Uterus (tissue), 2 donors: ENCODE measurements around the gene TADA1.

Experiments
- POLR2A ChIP-seq, 2 donors: fragments of 450-650 bp; IDR thresholded peaks; one replicate each; pipeline ENCODE4 v1.6.1; 2016; ENCODE audit warnings: antibody characterized with exemption in 2 of 2, mild to moderate bottlenecking in 1 of 2, moderate library complexity in 1 of 2
- TF ChIP-seq, protein P1 (sequence below), 4 experiments: fragments of 200-600 bp in 2 of 4; fragments of 450-650 bp in 2 of 4; sonication (generic) in 2 of 4; IDR thresholded peaks; one replicate each; pipeline ENCODE4 v1.5.1; 2016 to 2019; ENCODE audit warnings: antibody characterized with exemption in 4 of 4, mild to moderate bottlenecking in 2 of 4, moderate library complexity in 1 of 4

DNA sequence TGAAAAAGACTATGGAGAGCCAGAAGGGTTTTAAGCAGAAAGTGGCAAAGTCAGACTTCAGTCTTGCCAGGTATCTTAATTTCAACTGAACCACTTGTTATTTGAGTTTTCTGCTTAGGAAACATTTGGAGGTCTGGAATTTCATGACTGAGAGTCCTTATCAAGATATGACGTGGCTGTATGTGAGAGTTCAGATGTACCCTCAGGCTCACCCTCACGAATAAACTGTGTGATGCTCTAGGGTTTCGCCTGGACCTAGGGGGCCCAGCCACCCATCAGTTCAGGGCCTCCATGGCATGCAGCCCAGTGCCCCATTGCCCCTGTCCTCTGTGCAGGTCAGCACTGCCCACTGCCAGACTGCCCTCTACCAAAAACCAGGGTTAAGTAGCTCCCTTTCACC is 30.6 kb upstream of the TADA1 start:
- TF ChIP-seq, protein P1, sequence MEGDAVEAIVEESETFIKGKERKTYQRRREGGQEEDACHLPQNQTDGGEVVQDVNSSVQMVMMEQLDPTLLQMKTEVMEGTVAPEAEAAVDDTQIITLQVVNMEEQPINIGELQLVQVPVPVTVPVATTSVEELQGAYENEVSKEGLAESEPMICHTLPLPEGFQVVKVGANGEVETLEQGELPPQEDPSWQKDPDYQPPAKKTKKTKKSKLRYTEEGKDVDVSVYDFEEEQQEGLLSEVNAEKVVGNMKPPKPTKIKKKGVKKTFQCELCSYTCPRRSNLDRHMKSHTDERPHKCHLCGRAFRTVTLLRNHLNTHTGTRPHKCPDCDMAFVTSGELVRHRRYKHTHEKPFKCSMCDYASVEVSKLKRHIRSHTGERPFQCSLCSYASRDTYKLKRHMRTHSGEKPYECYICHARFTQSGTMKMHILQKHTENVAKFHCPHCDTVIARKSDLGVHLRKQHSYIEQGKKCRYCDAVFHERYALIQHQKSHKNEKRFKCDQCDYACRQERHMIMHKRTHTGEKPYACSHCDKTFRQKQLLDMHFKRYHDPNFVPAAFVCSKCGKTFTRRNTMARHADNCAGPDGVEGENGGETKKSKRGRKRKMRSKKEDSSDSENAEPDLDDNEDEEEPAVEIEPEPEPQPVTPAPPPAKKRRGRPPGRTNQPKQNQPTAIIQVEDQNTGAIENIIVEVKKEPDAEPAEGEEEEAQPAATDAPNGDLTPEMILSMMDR (IDR thresholded peaks at IDR 0.05): no peak
- TF ChIP-seq POLR2A (IDR thresholded peaks at IDR 0.05): no peak
